ENCODE measurements around the gene ANKMY2. TPM values are rescaled to one million over a fixed set of nuclear protein-coding genes. Genes with fewer than 3 reads are reported as not detected.
"Not testable (repeated sequence)": the region's sequence is repeated elsewhere in the genome, so short reads cannot be mapped to it uniquely, and the experiment has no call there.

Gene ANKMY2
- total RNA-seq, 1 donor from 2014 or later, result 12.3 TPM

GRCh38 chr7:16603633-16604032, 41.9 kb downstream of the ANKMY2 start:
- Histone ChIP-seq H3K27ac (no peak overlapping the region), H3K4me1 (no peaks in the 10 kb centered on the region), H3K36me3 (peaks cover 57% of the 10 kb centered on the region), H3K27me3 (no peaks in the 10 kb centered on the region), H3K9me3 (no peaks in the 10 kb centered on the region), H3K4me3 (no peak overlapping the region)
- DNase-seq (no peak), ATAC-seq (no peak)
- intact Hi-C loops (cut with DNase I), result no loop called here
- no peak for TF ChIP-seq CTCF (IDR thresholded peaks at IDR 0.05)

- H3K27me3 ChIP-seq, result no peaks in the 10 kb centered on the region
- H3K36me3 ChIP-seq, result peaks cover 65% of the 10 kb centered on the region
- no peaks in the 10 kb centered on the region for H3K4me1 ChIP-seq
- H3K9me3 ChIP-seq, result no peaks in the 10 kb centered on the region
- H3K27ac ChIP-seq, result no peak overlapping the region
- intact Hi-C loops (cut with DNase I), result no loop called here
- no peak for TF ChIP-seq CTCF (IDR thresholded peaks at IDR 0.05)
- H3K4me3 ChIP-seq, result no peak overlapping the region
- DNase-seq (no peak), ATAC-seq (no peak)
Measured at GRCh38 chr7:16599860-16600259, 45.7 kb downstream of the ANKMY2 start.

GRCh38 chr7:16598015-16598414, 47.5 kb downstream of the ANKMY2 start:
- H3K36me3 ChIP-seq, result peaks cover 47% of the 10 kb centered on the region
- ATAC-seq (no peak), DNase-seq (no peak)
- H3K27ac ChIP-seq, result no peak overlapping the region
- H3K4me3 ChIP-seq, result no peak overlapping the region
- intact Hi-C loops (cut with DNase I), result no loop called here
- TF ChIP-seq CTCF (IDR thresholded peaks at IDR 0.05), result no peak
- no peaks in the 10 kb centered on the region for H3K27me3 ChIP-seq
- no peaks in the 10 kb centered on the region for H3K9me3 ChIP-seq
- H3K4me1 ChIP-seq, result no peaks in the 10 kb centered on the region

GRCh38 chr7:16595596-16595995, 50.0 kb downstream of the ANKMY2 start:
- not testable (repeated sequence) for ATAC-seq, DNase-seq

GRCh38 chr7:16594676-16595075, 50.9 kb downstream of the ANKMY2 start:
- Histone ChIP-seq H3K27ac (no peak overlapping the region), H3K36me3 (peaks cover 15% of the 10 kb centered on the region), H3K4me3 (no peak overlapping the region), H3K27me3 (no peaks in the 10 kb centered on the region), H3K9me3 (no peaks in the 10 kb centered on the region), H3K4me1 (no peaks in the 10 kb centered on the region)
- no peak for TF ChIP-seq CTCF (IDR thresholded peaks at IDR 0.05)
- DNase-seq (no peak), ATAC-seq (no peak)
- intact Hi-C loops (cut with DNase I), result no loop called here

More at GRCh38 chr7:16595596-16595995, 50.0 kb downstream of the ANKMY2 start:
- peaks cover 24% of the 10 kb centered on the region for H3K36me3 ChIP-seq
- H3K9me3 ChIP-seq; intact Hi-C loops (cut with DNase I); H3K4me3 ChIP-seq; H3K27ac ChIP-seq; H3K4me1 ChIP-seq; H3K27me3 ChIP-seq: not testable (repeated sequence)

GRCh38 chr7:16594061-16594460, 51.5 kb downstream of the ANKMY2 start:
- no peaks in the 10 kb centered on the region for H3K9me3 ChIP-seq
- TF ChIP-seq CTCF (IDR thresholded peaks at IDR 0.05), result no peak
- H3K36me3 ChIP-seq, result peaks cover 9% of the 10 kb centered on the region
- intact Hi-C loops (cut with DNase I), result no loop called here
- DNase-seq (no peak), ATAC-seq (no peak)
- no peaks in the 10 kb centered on the region for H3K4me1 ChIP-seq
- H3K4me3 ChIP-seq, result no peak overlapping the region
- H3K27ac ChIP-seq, result no peak overlapping the region
- H3K27me3 ChIP-seq, result no peaks in the 10 kb centered on the region
